CD4-positive, alpha-beta T cell treated with Interleukin-4 for 4 hours (primary cell): ENCODE results near the gene NUCKS1.

Experiments
- DNase-seq: peaks from one replicate; pipeline ENCODE4 v3.0.0-alpha.2; 2020

Gene NUCKS1

GRCh38 chr1:205698921-205699320, 51.1 kb downstream of the NUCKS1 start:
- DNase-seq, result no peak

DNA sequence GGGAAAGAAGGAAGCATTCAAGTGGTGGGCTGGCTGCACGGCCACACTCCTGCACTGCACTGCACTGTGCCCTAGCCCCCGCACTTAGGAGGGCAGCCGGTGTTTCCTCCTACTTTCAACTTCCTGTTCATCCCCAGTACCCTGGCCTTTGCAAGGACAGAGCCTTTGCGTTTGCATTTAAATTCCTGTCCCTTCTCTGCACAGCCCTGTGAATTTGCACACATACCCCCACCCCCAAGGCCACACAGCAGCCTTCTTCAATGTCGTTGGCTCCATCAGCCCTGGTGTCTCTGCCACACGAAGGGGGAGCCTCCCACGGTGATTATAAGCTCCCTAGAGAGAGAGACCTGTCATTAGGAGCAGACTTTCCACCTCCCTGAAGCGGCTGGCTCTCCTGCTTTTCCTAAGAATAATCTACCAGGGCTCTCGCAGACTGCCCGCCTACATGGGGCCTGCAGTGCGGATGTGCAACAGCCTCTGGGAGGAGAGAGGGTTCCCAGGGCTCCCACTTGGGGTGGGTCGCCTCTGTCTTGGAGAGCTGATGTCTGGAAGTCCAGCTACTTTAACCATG, 56.5 kb downstream of the NUCKS1 start:
- DNase-seq, result no peak

DNA sequence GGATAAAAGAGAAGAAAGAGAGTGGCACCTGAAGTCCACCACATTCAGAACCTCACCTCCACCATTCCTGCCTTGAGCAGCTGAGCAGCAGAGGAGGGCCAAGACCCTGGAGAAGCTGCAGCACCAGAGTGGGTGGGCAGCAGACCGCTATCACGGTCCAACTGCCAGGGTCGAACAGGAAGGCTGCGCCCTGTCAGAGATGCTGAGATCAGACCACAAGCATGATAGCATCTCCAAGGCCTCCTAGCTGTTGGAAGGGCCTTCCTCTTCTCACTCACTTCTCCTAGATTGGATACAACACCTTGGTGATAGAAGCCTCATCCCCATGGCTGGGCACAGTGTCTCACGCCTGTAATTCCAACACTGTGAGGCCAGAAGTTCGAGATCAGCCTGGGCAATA, 57.6 kb downstream of the NUCKS1 start:
- DNase-seq, result no peak

GRCh38 chr1:205690122-205690756, 59.7 kb downstream of the NUCKS1 start:
- DNase-seq, result no peak

- DNase-seq, result no peak
Measured at GRCh38 chr1:205689479-205689878, 60.5 kb downstream of the NUCKS1 start.

DNA sequence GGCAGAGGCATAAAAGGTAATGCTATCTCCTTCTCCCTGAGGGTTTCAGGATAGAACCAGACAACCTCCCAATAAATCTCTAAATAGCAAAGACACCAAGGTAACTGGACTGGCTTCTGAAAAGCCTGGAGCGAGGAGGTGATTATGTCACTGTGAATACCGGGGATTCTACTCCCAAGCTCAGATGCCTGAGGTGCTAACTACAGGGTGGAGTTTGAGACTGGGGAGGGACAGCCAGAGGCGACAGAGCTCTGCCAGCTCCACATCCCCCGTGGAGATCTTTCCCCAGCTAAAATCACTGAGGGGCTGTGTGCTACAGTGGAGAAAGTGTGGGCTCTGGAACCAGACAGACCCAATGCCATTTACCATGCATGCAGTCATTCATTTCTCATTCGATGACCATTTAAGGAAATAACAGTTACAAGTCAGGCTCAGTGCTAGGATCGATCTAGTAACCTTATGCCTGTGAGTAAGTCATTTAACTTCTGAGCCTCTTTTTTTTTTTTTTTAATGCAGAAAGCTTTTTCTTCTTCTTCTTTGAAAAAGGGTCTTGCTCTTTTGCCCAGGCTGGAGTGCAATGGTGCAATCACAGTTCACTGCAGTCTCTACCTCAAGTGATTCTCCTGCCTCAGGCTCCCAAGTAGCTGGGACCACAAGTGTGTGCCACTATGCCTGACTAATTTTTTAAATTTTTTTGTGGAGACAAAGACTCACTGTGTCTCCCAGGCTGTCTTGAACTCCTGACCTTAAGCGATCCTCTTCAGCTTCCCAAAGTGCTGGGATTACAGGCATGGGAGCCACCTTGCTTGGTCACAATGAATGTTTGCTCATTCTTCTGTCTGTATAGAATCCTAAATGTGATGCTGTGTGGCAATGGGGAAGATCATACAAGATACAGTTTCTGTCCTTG, 61.6 kb downstream of the NUCKS1 start:
- DNase-seq, result no peak

DNA sequence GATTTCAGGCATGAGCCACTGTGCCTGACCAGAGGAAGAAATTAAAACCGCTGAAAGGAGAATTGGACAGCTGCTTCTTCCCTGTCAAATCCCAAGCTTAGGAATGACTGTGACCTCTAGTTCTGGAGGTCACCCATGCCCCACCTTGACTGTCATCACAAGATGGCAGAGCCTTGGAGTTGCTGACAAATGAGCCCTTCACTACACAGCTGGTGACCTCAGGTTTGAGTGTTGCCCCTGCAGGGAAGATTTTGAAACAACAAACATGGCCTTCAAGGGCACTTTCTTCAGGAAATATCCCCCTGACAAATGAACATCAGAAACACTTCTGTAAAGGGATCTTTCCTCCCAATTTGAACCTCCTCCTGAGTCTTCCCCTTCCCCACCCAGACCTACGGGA, 62.7 kb downstream of the NUCKS1 start:
- DNase-seq, result no peak

- DNase-seq, result no peak
Measured at GRCh38 chr1:205681364-205681763, 68.6 kb downstream of the NUCKS1 start.

DNA sequence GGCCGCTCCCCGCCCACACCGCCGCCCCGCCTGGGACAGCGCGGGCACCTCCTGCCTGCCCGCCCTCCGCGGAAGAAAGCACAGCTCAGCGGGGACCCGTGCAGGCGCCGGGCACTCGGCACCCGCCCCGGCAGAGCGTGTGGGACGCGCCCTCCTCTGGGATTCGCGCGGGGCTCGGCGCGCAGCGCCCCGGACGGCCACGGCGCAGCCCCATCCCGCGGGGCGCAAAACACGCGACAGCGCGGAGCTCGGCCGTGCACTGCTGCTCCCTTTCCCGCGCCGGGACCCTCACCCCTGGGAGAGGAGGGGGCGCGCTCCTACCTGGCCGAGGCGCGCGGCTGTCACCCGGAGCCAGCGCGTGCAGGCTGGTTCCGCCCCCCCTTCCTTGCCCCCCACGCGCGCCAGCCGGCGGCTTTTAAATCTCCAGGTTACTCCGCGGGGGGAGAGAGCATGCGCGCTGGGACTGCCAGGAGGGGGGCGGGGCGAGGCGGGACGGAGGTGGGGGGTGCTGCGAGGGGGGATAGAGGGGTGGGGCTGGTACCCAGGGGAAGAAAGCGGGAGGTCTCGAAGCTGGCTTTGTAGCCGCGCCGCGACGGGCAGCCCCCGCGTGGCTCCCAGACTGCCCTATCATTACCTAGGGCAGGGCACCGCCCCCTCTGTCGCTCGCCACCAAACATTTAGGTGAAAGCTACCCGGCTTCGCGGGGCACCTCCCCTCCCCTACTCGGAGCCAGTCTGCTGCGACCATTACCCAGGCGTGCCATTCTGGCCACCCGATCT, 69.7 kb downstream of the NUCKS1 start, which contains the start of gene SLC45A3:
Gene SLC45A3, minus strand, starts transcription at position 437 of the 779 bp plus-strand sequence. CDS start 15,853 bp downstream, outside the sequence.
- no peak for DNase-seq

GRCh38 chr1:205678286-205679111, 71.5 kb downstream of the NUCKS1 start:
- DNase-seq, result no peak

GRCh38 chr1:205677167-205677566, 72.8 kb downstream of the NUCKS1 start:
- no peak for DNase-seq

- DNase-seq, result no peak
Measured at GRCh38 chr1:205676597-205676996, 73.4 kb downstream of the NUCKS1 start.

DNA sequence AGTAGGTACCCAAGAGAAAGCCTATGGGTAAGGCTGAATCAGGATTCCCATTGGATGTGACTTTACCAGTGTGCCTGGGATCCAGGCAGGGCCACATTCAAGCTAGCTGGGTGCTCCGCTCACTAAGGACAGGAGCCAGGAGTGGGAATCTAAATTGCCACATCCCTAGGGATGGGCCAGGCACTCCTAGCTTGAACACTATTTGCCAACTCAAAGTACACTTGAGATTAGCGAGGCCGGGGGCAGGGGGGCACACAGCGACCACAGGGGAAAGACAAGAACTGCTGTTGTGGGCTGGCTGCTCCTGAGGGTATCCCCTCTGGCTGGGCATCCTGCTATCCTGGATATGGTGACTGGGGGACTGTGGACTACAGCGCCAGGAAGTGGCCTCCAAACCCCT, 74.0 kb downstream of the NUCKS1 start:
- DNase-seq, result no peak

- no peak for DNase-seq
Measured at GRCh38 chr1:205675247-205675646, 74.7 kb downstream of the NUCKS1 start.

DNA sequence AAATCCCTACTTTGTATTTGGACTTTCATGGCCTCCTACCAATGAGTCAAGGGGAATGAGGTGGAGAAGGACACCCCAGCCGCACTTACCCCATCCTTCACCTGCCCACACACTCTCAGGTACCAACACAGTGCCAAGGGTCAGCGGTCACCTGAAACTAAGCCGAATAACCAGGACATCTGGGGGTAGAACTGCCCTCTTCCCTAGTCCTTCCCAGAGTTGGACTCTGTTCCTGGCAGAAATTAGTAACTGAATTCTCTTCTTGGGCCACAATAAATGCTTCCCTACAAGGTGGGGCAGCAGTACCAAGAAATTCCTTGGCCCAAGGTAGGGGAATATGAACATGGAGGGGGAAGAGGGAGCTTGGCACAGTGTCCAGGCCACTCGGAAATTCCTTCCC, 77.0 kb downstream of the NUCKS1 start:
- DNase-seq, result no peak

GRCh38 chr1:205672395-205672889, 77.5 kb downstream of the NUCKS1 start:
- DNase-seq, result no peak

GRCh38 chr1:205670611-205671430, 79.2 kb downstream of the NUCKS1 start:
- DNase-seq, result no peak

DNA sequence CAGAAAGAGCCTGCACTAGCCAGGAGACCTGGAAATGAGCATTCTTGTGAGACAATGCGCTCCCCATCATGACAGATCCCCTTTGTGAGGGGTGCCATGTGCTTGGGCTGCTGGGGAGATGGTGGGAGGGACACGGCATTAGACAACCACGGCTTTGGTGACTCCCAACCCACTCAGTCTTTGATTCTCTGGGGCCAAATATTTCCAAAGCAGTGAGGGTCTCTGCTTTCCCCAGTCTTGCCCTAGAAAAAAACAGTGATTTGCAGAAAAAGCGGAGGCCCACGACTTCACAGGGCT, 79.9 kb downstream of the NUCKS1 start:
- no peak for DNase-seq

- DNase-seq, result no peak
Measured at GRCh38 chr1:205669341-205670149, 80.4 kb downstream of the NUCKS1 start.

GRCh38 chr1:205668951-205669340, 81.0 kb downstream of the NUCKS1 start:
- no peak for DNase-seq
